Measurements from ENCODE around the gene UFC1.
A peak's percentile ranks its signal among the peaks of the same experiment; 100 is the strongest.
"Not testable (repeated sequence)": the region's sequence is repeated elsewhere in the genome, so short reads cannot be mapped to it uniquely, and the experiment has no call there.

Gene UFC1

DNA sequence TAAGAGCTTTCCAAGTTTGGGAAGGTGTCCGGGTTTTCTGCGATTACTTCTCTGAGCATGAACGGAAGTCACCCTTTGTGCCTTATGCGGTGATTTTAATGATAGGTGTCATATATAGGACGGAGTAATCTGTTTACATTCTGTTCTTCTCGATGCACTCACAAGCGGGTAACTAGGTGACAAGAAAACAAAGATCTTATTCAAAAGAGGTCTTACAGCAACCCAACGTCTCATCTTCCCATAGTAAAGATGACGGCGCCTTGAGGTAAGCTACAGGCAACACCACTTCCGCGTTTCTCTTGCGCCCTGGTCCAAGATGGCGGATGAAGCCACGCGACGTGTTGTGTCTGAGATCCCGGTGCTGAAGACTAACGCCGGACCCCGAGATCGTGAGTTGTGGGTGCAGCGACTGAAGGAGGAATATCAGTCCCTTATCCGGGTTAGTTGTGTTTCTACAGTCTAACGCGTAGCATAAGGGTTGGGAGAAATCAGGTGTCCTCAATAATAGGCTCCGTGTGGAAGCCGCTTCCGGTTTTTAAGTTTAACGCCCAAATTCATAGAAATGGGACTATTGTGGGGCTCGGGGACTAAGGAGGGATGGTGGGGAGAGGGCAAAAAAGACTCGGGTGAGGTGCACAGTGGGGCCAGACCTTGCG, at the start of gene UFC1:
UFC1 (plus strand) TSS at position 297 of the 656 bp plus-strand sequence; CDS start at position 317, 20 bp downstream.
- peak; percentile 53 for DNase-seq

DNA sequence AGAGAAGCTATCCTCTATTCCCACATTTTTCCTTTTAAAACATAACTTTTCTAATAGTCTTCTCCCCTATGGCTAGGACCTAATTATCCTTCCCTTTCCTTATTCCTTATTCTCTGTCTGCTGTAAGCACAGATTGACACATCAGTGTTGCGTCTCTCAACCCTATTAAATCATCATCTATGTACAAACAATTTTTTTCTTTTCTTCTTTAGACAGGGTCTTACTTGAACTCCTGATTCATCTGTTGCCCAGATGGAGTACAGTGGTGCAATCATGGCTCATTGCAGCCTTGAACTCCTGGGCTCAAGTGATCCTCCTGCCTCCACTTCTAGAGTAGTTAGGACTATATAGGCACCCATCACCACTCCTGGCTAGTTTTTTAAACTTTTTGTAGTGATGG, 47.3 kb upstream of the UFC1 start:
- DNase-seq: no peak

DNA sequence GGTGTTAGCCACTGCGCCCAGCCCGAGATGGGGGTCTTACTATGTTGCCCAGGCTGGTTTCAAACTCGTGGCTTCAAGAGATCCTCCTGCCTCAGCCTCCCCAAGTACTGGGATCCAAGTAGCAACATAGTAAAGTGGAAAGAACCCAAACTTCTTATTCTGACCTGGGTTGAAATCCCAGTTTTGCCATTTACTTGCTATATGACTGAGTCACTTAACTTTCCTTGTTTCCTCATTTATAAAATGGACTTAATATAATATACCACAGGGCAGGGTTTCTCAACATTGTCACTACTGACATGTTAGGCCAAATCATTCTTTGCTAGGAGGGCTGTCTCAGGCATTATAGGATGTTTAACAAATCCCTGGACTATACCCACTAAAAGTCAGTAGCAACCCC, 42.7 kb upstream of the UFC1 start:
- DNase-seq: no peak

GRCh38 chr1:161111527-161111926, 42.3 kb upstream of the UFC1 start:
- no peak for DNase-seq

DNA sequence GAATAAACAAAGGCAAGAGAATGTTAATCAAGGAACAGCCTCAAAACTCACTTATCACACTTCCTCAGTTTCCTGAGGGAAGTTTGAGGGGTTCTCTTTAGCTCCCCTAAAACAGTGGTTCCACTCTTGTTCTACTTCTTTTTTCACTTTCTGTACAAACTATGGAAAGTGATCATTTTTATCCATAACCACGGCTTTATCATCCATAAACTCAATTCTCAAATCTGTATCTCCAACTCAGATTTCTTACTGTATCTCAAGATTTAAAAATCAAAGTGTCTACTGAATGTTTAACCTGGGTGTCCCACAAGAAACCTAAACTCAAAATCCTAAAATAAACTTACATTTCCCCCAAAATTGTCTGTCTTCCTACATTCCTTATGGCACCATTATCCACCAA, 39.9 kb upstream of the UFC1 start:
- DNase-seq: no peak

- DNase-seq: no peak
Measured at GRCh38 chr1:161114556-161114955, 39.2 kb upstream of the UFC1 start.

- DNase-seq: no peak
Measured at GRCh38 chr1:161115132-161115711, 38.6 kb upstream of the UFC1 start.

GRCh38 chr1:161115961-161116360, 37.8 kb upstream of the UFC1 start:
- DNase-seq: not testable (repeated sequence)

- DNase-seq: no peak
Measured at GRCh38 chr1:161117759-161118581, 35.8 kb upstream of the UFC1 start, which contains the start of the genes NIT1 and PFDN2. Gene NIT1 (plus strand): TSS chr1:161118105. CDS start chr1:161118177, 72 bp downstream. Gene PFDN2 (minus strand): TSS chr1:161118037. CDS start chr1:161118026, 11 bp downstream.

- DNase-seq: no peak
Measured at GRCh38 chr1:161119092-161119903, 34.5 kb upstream of the UFC1 start.

DNA sequence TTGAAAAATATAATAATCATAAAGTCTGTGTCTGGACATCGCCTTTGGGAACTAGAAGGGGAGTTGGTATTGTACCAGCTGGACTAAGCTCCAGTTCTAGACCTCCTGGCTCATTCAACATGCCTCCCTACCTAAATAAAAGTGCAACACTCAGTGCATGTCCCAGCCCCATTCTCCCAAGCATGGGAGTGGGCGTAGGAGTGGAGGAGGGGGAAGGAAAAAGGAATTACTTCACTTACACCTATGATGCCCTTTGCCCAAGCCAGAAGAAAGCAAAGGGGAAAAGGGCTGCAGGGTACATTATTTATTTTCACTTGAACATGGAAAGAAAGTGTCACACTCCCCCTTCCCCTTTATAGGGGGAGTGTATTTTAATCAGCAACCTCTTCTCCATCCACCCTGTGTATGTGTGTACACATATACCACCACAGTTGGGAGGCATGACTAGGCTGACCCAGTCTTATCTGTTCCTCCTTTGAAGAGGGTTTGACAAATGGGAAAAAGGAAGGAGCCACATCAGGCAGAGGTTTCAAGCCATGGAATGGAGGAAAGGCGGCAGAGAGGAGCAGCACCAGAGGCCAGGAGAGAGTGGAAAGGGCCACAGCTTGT, 32.6 kb upstream of the UFC1 start:
- no peak for DNase-seq

DNA sequence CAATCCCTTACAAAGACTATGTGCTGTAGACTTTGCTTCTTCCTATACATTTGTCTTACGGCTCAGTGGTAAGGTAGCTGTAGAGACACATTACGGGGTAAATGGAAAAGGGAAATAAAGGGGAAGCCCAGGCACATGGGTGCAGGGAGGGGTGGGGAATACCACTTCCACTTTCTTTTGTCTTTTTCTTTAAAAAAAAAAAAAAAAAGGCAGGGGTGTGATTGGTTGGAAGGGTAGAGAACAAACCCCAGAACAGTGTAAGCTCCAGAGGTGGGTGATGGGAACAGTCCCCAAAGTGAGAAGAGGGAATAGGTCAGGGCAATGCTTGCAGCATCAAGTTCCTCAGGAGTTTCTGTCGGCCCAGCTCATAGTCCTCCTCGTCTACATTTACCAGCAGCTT, 31.9 kb upstream of the UFC1 start:
- no peak for DNase-seq

DNA sequence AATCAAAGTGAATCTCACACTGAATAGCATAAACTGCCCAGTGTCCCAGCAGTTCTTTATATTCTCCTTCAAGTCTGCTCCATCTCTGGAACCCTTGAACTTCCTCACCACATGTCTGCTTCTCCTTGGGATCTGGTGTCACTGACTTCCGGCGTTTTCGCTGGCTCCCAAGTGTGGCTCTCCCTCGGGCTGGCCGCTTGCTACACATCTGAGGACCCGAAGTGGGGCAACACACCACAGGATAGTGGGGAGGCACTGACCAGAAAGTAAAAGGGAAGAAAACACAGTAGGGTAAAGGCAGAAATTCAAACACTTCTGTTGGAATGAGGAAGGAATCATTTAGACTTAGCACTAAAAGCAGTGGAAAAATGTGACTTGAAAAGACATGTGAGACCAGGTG, 30.8 kb upstream of the UFC1 start:
- no peak for DNase-seq

DNA sequence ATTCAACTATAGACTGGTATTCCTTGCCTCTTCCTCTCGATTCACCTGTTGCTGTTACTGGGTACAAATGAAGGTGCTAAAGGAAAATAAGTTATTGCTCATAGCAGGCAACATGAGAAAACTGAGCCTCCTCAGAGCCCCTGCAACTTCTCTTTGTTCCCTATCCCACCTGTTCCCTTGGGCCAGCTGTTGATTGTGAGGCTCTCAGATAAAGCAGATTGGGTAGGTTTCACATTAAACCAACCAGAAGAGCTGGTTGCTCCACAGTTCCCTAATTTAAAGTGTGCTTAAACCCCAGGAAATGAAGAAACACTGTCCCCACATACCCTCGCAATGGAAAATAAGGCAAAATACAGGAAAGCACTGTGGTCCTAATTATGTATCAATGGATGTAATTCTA, 26.1 kb upstream of the UFC1 start:
- no peak for DNase-seq

DNA sequence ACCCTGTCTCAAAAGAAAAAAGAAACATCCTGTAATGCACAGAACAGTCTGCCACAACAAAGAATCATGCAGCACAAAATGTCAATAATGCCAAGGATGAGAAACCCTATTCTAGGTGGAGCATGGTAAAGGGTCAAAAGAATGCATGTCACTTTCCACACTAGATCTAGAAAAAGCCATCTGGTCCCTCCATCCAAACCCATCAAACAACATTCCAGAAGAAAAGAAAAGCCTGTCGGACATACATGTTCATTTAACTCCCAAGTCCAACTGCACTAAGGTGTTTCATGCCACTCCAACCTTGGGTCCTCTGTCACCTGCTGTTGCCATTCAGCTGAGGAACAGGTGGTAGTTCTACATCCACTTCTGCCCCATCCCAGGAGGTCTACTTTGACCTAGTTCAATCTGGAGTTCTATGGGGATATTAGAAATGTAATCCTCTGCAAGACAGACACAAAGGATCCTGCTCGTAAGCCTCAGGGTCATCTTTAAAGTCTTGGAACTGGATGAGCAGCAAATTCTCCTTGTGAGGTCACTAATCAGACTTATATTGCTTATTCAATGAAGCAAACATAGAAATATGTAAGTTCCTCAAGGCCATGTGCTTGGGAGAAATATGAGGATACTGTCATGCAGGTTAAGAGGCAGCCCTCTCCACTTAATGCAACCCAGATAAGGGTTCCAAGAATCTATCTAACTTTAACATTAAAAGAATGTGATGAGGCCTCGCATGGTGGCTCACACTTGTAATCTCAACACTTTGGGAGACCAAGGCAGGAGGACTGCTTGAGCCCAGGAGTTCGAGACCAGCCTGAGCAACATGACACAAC, 25.0 kb upstream of the UFC1 start:
- DNase-seq: no peak

- no peak for DNase-seq
Measured at GRCh38 chr1:161130266-161130665, 23.5 kb upstream of the UFC1 start.

DNA sequence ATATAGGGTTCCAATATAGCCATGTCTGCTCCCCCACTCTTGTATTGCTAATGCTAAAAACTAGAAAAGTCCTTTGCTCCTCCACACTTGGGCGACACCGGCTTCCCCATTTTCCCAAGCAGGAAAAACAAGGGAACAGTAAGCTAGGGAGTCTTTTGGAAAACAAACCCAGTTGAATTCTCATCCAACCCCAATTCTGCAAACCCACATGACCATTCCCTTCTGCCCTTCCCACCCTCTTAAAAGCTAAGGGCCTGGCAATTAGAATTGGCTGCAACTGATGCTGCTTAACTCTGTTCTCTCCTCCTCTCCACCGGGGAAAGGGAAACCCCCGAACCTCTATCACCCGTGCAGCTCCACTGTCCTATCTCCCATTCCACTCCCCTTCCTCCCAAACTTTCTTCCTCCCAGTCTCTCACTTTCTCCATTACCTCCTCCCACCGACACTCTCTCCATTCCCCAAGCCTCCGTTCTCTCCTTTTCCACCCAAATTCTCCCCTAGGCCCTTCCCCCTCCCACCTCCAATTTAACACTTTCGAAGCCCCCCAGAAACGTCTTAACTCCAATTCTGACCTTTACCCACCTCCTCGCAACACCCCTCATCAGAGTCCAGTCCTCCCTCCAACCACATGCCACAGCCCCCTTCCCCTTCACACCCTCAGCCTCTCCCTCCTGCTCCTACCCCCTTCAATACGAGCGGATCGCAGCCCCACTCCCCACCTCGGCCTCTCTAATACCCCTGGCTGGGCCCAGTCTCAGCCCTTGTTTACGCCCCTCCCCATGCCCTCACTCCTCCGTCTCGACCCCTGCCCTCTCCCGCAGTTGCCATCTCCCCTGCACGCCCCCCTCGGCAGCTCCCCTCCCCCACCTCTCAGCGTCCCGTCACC, 22.0 kb upstream of the UFC1 start:
- no peak for DNase-seq

DNA sequence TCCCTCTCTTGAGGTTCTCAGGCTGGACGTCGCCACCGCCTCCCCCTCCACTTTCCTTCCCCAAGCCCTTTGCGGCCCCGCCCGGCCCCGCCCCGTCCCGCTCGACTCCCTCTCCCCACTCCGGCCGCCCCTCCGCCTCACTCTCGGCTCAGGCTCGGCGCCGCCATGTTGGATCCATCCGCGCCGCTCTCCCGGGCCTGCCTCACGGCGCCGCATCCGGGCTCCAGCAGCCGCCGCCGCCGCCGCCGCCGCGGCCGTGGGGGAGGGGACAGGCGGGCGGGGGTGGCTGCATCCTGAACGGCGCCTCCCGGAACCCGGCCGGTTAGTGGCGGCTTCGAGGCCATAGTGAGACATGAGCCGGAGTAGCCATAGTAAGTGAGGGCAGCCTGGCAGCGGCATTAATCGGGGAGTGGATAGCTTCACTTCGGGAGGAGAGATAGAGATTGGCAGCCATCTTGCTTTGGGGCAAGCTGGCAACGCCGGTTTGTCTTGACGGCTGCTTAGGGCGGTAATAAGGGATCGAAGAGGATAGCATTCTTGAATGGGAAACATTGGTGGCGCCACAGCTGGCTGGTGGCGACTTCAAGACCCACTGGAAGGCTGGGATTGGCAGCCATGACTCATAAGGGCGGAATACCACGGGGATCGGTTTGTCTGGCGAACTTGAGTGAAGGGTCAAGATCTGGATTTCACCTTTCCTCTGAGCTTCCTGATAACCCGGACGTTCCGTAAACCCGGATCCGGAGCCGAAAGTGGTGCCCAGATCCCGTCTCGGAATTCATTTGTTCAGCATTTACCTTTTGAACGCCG, 21.2 kb upstream of the UFC1 start, which contains the start of gene DEDD:
DEDD (minus strand) TSS at position 258 of the 810 bp plus-strand sequence. CDS start 8,205 bp downstream, outside the sequence.
- peak; percentile 94 for DNase-seq

- no peak for DNase-seq
Measured at GRCh38 chr1:161133220-161133740, 20.5 kb upstream of the UFC1 start.
